Measurements from ENCODE around the gene TWNK.
A peak's percentile ranks its signal among the peaks of the same experiment; 100 is the strongest.

Gene TWNK

DNA sequence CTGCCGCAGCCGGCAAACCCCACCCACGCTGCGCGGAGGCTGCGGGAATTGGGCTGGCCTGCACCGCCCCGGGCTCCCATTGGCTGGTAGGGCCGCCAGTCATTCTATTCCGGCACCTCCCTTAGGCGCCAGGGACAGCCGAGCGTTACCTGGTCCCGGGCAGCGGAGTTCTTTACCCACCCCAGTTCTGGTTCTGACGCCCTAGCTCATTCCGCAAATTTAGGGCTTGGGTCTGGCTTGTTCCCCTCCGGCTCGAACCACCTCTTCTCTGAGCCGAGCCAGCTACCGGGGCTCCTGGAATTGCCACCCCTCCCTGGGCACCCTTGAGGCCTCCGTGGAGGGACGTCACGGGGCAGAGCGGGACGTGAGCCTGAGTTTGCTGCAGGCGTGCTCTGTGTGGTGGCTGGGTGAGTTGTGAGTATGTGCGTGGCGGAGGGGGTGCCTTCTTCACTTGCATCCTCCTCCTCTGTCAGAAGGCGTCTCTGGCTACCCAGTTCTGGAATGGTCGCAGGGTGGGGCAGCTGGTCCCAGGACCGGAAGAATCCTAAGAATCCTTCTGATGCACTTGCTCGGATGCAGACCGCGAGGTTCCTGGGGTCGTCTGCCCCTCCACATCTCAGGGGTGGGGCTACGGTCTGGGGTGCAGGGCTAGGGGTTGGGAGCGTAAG is 43.9 kb downstream of the TWNK start, which contains the start of the genes PDZD7 and SFXN3 (continued):
- TF ChIP-seq, protein P1, sequence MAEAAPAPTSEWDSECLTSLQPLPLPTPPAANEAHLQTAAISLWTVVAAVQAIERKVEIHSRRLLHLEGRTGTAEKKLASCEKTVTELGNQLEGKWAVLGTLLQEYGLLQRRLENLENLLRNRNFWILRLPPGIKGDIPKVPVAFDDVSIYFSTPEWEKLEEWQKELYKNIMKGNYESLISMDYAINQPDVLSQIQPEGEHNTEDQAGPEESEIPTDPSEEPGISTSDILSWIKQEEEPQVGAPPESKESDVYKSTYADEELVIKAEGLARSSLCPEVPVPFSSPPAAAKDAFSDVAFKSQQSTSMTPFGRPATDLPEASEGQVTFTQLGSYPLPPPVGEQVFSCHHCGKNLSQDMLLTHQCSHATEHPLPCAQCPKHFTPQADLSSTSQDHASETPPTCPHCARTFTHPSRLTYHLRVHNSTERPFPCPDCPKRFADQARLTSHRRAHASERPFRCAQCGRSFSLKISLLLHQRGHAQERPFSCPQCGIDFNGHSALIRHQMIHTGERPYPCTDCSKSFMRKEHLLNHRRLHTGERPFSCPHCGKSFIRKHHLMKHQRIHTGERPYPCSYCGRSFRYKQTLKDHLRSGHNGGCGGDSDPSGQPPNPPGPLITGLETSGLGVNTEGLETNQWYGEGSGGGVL (tag by site-specific recombination; IDR thresholded peaks at IDR 0.05) = peak; percentile 19; the same call in 1 of the 2 replicates
- TF ChIP-seq OSR2 (tag by site-specific recombination; IDR thresholded peaks at IDR 0.05) (peak; percentile 57), ZNF266 (tag by site-specific recombination; IDR thresholded peaks at IDR 0.05; ENCODE audit: low read depth) (no peak), HOXD13 (CRISPR knock-in tag; IDR thresholded peaks at IDR 0.05; ENCODE audit: borderline replicate concordance) (no peak), ZNF114 (tag by site-specific recombination; IDR thresholded peaks at IDR 0.05) (no peak), ZNF548 (tag by site-specific recombination; IDR thresholded peaks at IDR 0.05) (no peak), ZNF501 (tag by site-specific recombination; IDR thresholded peaks at IDR 0.05) (peak; percentile 58; the same call in 1 of the 2 replicates), GLIS1 (tag by site-specific recombination; IDR thresholded peaks at IDR 0.05) (peak; percentile 51; the same call in 1 of the 2 replicates), KLF9 (tag by site-specific recombination; IDR thresholded peaks at IDR 0.05; ENCODE audit: low read depth) (no peak), KLF16 (tag by site-specific recombination; IDR thresholded peaks at IDR 0.05) (no peak), ZFP41 (tag by site-specific recombination; IDR thresholded peaks at IDR 0.05; ENCODE audit: borderline replicate concordance) (no peak), ZNF248 (tag by site-specific recombination; IDR thresholded peaks at IDR 0.05) (no peak), MEIS1 (CRISPR knock-in tag; IDR thresholded peaks at IDR 0.05; ENCODE audit: borderline replicate concordance) (no peak), ZNF274 (IDR thresholded peaks at IDR 0.05; ENCODE audit: low read length) (no peak), ZNF274 (tag by site-specific recombination; IDR thresholded peaks at IDR 0.05; ENCODE audit: borderline replicate concordance) (no peak), GLIS2 (tag by site-specific recombination; IDR thresholded peaks at IDR 0.05) (peak; percentile 69; the same call in 1 of the 2 replicates), ZIC2 (tag by site-specific recombination; IDR thresholded peaks at IDR 0.05) (no peak), ZNF239 (tag by site-specific recombination; IDR thresholded peaks at IDR 0.05) (no peak), WT1 (tag by site-specific recombination; IDR thresholded peaks at IDR 0.05) (peak; percentile 66), REPIN1 (tag by site-specific recombination; IDR thresholded peaks at IDR 0.05; ENCODE audit: low read depth) (no peak)
- TF ChIP-seq, protein P2, sequence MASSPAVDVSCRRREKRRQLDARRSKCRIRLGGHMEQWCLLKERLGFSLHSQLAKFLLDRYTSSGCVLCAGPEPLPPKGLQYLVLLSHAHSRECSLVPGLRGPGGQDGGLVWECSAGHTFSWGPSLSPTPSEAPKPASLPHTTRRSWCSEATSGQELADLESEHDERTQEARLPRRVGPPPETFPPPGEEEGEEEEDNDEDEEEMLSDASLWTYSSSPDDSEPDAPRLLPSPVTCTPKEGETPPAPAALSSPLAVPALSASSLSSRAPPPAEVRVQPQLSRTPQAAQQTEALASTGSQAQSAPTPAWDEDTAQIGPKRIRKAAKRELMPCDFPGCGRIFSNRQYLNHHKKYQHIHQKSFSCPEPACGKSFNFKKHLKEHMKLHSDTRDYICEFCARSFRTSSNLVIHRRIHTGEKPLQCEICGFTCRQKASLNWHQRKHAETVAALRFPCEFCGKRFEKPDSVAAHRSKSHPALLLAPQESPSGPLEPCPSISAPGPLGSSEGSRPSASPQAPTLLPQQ (tag by site-specific recombination; IDR thresholded peaks at IDR 0.05) = no peak
- TF ChIP-seq, protein P3, sequence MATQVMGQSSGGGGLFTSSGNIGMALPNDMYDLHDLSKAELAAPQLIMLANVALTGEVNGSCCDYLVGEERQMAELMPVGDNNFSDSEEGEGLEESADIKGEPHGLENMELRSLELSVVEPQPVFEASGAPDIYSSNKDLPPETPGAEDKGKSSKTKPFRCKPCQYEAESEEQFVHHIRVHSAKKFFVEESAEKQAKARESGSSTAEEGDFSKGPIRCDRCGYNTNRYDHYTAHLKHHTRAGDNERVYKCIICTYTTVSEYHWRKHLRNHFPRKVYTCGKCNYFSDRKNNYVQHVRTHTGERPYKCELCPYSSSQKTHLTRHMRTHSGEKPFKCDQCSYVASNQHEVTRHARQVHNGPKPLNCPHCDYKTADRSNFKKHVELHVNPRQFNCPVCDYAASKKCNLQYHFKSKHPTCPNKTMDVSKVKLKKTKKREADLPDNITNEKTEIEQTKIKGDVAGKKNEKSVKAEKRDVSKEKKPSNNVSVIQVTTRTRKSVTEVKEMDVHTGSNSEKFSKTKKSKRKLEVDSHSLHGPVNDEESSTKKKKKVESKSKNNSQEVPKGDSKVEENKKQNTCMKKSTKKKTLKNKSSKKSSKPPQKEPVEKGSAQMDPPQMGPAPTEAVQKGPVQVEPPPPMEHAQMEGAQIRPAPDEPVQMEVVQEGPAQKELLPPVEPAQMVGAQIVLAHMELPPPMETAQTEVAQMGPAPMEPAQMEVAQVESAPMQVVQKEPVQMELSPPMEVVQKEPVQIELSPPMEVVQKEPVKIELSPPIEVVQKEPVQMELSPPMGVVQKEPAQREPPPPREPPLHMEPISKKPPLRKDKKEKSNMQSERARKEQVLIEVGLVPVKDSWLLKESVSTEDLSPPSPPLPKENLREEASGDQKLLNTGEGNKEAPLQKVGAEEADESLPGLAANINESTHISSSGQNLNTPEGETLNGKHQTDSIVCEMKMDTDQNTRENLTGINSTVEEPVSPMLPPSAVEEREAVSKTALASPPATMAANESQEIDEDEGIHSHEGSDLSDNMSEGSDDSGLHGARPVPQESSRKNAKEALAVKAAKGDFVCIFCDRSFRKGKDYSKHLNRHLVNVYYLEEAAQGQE (tag by site-specific recombination; IDR thresholded peaks at IDR 0.05) = no peak
- TF ChIP-seq, protein P4, sequence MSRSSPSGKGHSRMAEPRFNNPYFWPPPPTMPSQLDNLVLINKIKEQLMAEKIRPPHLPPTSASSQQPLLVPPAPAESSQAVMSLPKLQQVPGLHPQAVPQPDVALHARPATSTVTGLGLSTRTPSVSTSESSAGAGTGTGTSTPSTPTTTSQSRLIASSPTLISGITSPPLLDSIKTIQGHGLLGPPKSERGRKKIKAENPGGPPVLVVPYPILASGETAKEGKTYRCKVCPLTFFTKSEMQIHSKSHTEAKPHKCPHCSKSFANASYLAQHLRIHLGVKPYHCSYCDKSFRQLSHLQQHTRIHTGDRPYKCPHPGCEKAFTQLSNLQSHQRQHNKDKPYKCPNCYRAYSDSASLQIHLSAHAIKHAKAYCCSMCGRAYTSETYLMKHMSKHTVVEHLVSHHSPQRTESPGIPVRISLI (tag by site-specific recombination; IDR thresholded peaks at IDR 0.05) = no peak
- TF ChIP-seq, protein P5, sequence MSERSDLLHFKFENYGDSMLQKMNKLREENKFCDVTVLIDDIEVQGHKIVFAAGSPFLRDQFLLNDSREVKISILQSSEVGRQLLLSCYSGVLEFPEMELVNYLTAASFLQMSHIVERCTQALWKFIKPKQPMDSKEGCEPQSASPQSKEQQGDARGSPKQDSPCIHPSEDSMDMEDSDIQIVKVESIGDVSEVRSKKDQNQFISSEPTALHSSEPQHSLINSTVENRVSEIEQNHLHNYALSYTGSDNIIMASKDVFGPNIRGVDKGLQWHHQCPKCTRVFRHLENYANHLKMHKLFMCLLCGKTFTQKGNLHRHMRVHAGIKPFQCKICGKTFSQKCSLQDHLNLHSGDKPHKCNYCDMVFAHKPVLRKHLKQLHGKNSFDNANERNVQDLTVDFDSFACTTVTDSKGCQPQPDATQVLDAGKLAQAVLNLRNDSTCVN (tag by site-specific recombination; optimal IDR thresholded peaks at IDR 0.05) = no peak
- TF ChIP-seq, protein P6, sequence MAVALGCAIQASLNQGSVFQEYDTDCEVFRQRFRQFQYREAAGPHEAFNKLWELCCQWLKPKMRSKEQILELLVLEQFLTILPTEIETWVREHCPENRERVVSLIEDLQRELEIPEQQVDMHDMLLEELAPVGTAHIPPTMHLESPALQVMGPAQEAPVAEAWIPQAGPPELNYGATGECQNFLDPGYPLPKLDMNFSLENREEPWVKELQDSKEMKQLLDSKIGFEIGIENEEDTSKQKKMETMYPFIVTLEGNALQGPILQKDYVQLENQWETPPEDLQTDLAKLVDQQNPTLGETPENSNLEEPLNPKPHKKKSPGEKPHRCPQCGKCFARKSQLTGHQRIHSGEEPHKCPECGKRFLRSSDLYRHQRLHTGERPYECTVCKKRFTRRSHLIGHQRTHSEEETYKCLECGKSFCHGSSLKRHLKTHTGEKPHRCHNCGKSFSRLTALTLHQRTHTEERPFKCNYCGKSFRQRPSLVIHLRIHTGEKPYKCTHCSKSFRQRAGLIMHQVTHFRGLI (tag by site-specific recombination; IDR thresholded peaks at IDR 0.05) = no peak
- TF ChIP-seq, protein P7, sequence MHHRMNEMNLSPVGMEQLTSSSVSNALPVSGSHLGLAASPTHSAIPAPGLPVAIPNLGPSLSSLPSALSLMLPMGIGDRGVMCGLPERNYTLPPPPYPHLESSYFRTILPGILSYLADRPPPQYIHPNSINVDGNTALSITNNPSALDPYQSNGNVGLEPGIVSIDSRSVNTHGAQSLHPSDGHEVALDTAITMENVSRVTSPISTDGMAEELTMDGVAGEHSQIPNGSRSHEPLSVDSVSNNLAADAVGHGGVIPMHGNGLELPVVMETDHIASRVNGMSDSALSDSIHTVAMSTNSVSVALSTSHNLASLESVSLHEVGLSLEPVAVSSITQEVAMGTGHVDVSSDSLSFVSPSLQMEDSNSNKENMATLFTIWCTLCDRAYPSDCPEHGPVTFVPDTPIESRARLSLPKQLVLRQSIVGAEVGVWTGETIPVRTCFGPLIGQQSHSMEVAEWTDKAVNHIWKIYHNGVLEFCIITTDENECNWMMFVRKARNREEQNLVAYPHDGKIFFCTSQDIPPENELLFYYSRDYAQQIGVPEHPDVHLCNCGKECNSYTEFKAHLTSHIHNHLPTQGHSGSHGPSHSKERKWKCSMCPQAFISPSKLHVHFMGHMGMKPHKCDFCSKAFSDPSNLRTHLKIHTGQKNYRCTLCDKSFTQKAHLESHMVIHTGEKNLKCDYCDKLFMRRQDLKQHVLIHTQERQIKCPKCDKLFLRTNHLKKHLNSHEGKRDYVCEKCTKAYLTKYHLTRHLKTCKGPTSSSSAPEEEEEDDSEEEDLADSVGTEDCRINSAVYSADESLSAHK (tag by site-specific recombination; IDR thresholded peaks at IDR 0.05) = peak; percentile 67
